Measurements from ENCODE around the gene NLRC3.

GRCh38 chr16:3520841-3521240 lies 56.4 kb downstream of the NLRC3 start:
- TF ChIP-seq, protein P1, sequence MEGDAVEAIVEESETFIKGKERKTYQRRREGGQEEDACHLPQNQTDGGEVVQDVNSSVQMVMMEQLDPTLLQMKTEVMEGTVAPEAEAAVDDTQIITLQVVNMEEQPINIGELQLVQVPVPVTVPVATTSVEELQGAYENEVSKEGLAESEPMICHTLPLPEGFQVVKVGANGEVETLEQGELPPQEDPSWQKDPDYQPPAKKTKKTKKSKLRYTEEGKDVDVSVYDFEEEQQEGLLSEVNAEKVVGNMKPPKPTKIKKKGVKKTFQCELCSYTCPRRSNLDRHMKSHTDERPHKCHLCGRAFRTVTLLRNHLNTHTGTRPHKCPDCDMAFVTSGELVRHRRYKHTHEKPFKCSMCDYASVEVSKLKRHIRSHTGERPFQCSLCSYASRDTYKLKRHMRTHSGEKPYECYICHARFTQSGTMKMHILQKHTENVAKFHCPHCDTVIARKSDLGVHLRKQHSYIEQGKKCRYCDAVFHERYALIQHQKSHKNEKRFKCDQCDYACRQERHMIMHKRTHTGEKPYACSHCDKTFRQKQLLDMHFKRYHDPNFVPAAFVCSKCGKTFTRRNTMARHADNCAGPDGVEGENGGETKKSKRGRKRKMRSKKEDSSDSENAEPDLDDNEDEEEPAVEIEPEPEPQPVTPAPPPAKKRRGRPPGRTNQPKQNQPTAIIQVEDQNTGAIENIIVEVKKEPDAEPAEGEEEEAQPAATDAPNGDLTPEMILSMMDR (IDR thresholded peaks at IDR 0.05): no peak
- no peak for TF ChIP-seq EZH2 (IDR thresholded peaks at IDR 0.05; ENCODE audit: borderline replicate concordance, insufficient read depth, low read depth, low read length, poor library complexity, severe bottlenecking)
